Stimulated activated naive CD4-positive, alpha-beta T cell treated with Interleukin-2 at 50 U/mL for 16 hours (primary cell): ENCODE measurements around the gene RPS29.
"Not testable (repeated sequence)": the region's sequence is repeated elsewhere in the genome, so short reads cannot be mapped to it uniquely, and the experiment has no call there.

Experiments
- DNase-seq: peaks from one replicate; lab custom pipeline; 2025; lab: John Stamatoyannopoulos, UW

RPS29 gene

GRCh38 chr14:49585803-49586672 is at the start of gene RPS29:
TSS of gene RPS29 (minus strand) at chr14:49586380. CDS start at chr14:49586346, 34 bp downstream.
- peak; percentile 95 for DNase-seq

GRCh38 chr14:49634547-49635334 is 48.6 kb upstream of the RPS29 start, which contains the start of gene DNAAF2:
TSS of gene DNAAF2 (minus strand) at chr14:49635244. CDS start at chr14:49635149, 95 bp downstream.
- DNase-seq = peak; percentile 58

- DNase-seq = peak; percentile 91
These were observed 47.7 kb upstream of the RPS29 start for GRCh38 chr14:49633640-49634546.

- DNase-seq = peak; percentile 6
These were observed 38.0 kb upstream of the RPS29 start for GRCh38 chr14:49623941-49624839.

- DNase-seq = no peak
These were observed 37.2 kb upstream of the RPS29 start for GRCh38 chr14:49623387-49623786.

- no peak for DNase-seq
These were observed 35.9 kb upstream of the RPS29 start for GRCh38 chr14:49622022-49622607.

GRCh38 chr14:49621114-49621881 is 35.1 kb upstream of the RPS29 start:
- DNase-seq = peak; percentile 67

- peak; percentile 95 for DNase-seq
These were observed 34.3 kb upstream of the RPS29 start, which contains the start of the genes MGAT2 and RPL36AL for GRCh38 chr14:49620182-49621113. TSS of gene MGAT2 (plus strand) at chr14:49620799. CDS start at chr14:49621269, 470 bp downstream. TSS of gene RPL36AL (minus strand) at chr14:49620626. CDS start at chr14:49619104, 1,522 bp downstream.

GRCh38 chr14:49619730-49620129 is 33.5 kb upstream of the RPS29 start:
- DNase-seq = no peak

- not testable (repeated sequence) for DNase-seq
These were observed 33.1 kb upstream of the RPS29 start for GRCh38 chr14:49619273-49619672.

GRCh38 chr14:49617852-49618519 is 31.8 kb upstream of the RPS29 start:
- no peak for DNase-seq

GRCh38 chr14:49615776-49616175 is 29.6 kb upstream of the RPS29 start:
- no peak for DNase-seq

- no peak for DNase-seq
These were observed 28.0 kb upstream of the RPS29 start for GRCh38 chr14:49614196-49614595.

GRCh38 chr14:49612671-49613070 is 26.5 kb upstream of the RPS29 start:
- no peak for DNase-seq

- no peak for DNase-seq
These were observed 26.1 kb upstream of the RPS29 start for GRCh38 chr14:49612251-49612650.

- DNase-seq = no peak
These were observed 21.4 kb upstream of the RPS29 start for GRCh38 chr14:49607583-49607982.

- peak; percentile 82 for DNase-seq
These were observed 12.5 kb upstream of the RPS29 start, which contains the start of gene LRR1 for GRCh38 chr14:49598485-49599300. TSS of gene LRR1 (plus strand) at chr14:49598940. CDS start at chr14:49599021, 81 bp downstream.
